ENCODE results near the gene ZNF41. TPM values are rescaled to one million over a fixed set of nuclear protein-coding genes. Genes with fewer than 3 reads are reported as not detected.

ZNF41 gene
- total RNA-seq, 4 donors from 2014 or later = 4.9 to 14.7 (median 11.5) TPM

- Histone ChIP-seq H3K27ac (peak overlapping the region; percentile 92 to 94), H3K36me3 (no peaks in the 10 kb centered on the region), H3K27me3 (peaks cover 0 to 5% of the 10 kb centered on the region in 2 donors), H3K9me3 (no peaks in the 10 kb centered on the region), H3K4me1 (no peaks in the 10 kb centered on the region), H3K4me3 (peak overlapping the region; percentile 57)
- TF ChIP-seq POLR2A (IDR thresholded peaks at IDR 0.05) (no peak), CTCF (IDR thresholded peaks at IDR 0.05) (no peak)
- intact Hi-C loops (cut with DNase I; ENCODE audit: low total_unique reads) = no loop called here
- DNase-seq = peak; percentile 22 to 29
Observed at GRCh38 chrX:47483306-47484268, 565 bp upstream of the ZNF41 start.

- H3K27me3 ChIP-seq = peaks cover 0 to 3% of the 10 kb centered on the region in 2 donors
- H3K9me3 ChIP-seq = no peaks in the 10 kb centered on the region
- TF ChIP-seq POLR2A (IDR thresholded peaks at IDR 0.05) (no peak), CTCF (IDR thresholded peaks at IDR 0.05) (no peak)
- H3K4me1 ChIP-seq = no peaks in the 10 kb centered on the region
- peak overlapping the region; percentile 57 for H3K4me3 ChIP-seq
- no peak for DNase-seq
- H3K27ac ChIP-seq = peak overlapping the region; percentile 92 to 94
- H3K36me3 ChIP-seq = no peaks in the 10 kb centered on the region
- intact Hi-C loops (cut with DNase I; ENCODE audit: low total_unique reads) = no loop called here
Observed at GRCh38 chrX:47482065-47482511, 934 bp downstream of the ZNF41 start.

GRCh38 chrX:47481160-47481559 is 1.9 kb downstream of the ZNF41 start:
- no peak overlapping the region for H3K4me3 ChIP-seq
- H3K27ac ChIP-seq = no peak overlapping the region
- no peaks in the 10 kb centered on the region for H3K4me1 ChIP-seq
- intact Hi-C loops (cut with DNase I; ENCODE audit: low total_unique reads) = no loop called here
- TF ChIP-seq POLR2A (IDR thresholded peaks at IDR 0.05) = no peak
- TF ChIP-seq CTCF (IDR thresholded peaks at IDR 0.05) = no peak
- no peak for DNase-seq
- no peaks in the 10 kb centered on the region for H3K36me3 ChIP-seq
- H3K9me3 ChIP-seq = no peaks in the 10 kb centered on the region
- no peaks in the 10 kb centered on the region for H3K27me3 ChIP-seq

- Histone ChIP-seq H3K36me3 (no peaks in the 10 kb centered on the region), H3K4me1 (no peaks in the 10 kb centered on the region), H3K27me3 (no peaks in the 10 kb centered on the region), H3K27ac (no peak overlapping the region), H3K4me3 (no peak overlapping the region), H3K9me3 (no peaks in the 10 kb centered on the region)
- intact Hi-C loops (cut with DNase I; ENCODE audit: low total_unique reads) = no loop called here
- no peak for TF ChIP-seq POLR2A (IDR thresholded peaks at IDR 0.05)
- no peak for TF ChIP-seq CTCF (IDR thresholded peaks at IDR 0.05)
- DNase-seq = no peak
Observed at GRCh38 chrX:47480576-47480975, 2.4 kb downstream of the ZNF41 start.

GRCh38 chrX:47475476-47475875 is 7.5 kb downstream of the ZNF41 start:
- TF ChIP-seq CTCF (IDR thresholded peaks at IDR 0.05) (no peak), POLR2A (IDR thresholded peaks at IDR 0.05) (no peak)
- H3K27me3 ChIP-seq = no peaks in the 10 kb centered on the region
- H3K9me3 ChIP-seq = no peaks in the 10 kb centered on the region
- H3K27ac ChIP-seq = no peak overlapping the region
- H3K36me3 ChIP-seq = no peaks in the 10 kb centered on the region
- H3K4me1 ChIP-seq = no peaks in the 10 kb centered on the region
- H3K4me3 ChIP-seq = no peak overlapping the region
- intact Hi-C loops (cut with DNase I; ENCODE audit: low total_unique reads) = no loop called here
- DNase-seq = no peak
